Esophagus muscularis mucosa (tissue), 4 donors: ENCODE results near the gene SLC5A6.

Experiments
- CTCF ChIP-seq, 3 experiments: fragments of 200-600 bp in 2 of 3; fragments of 450-650 bp in 1 of 3; sonication (generic) in 2 of 3; IDR thresholded peaks; one replicate each; pipeline ENCODE4 v1.5.1; 2017 to 2019; ENCODE audit warnings: antibody characterized with exemption in 3 of 3, mild to moderate bottlenecking in 2 of 3, moderate library complexity in 1 of 3
- EP300 ChIP-seq: sonication (generic); formaldehyde crosslinking; IDR thresholded peaks from one replicate; pipeline ENCODE4 v1.6.1; 2017; ENCODE audit warnings: antibody characterized with exemption
- POLR2A ChIP-seq: fragments of 450-650 bp; IDR thresholded peaks from one replicate; pipeline ENCODE4 v1.6.1; 2017; ENCODE audit warnings: antibody characterized with exemption, moderate library complexity, mild to moderate bottlenecking, low read depth

DNA sequence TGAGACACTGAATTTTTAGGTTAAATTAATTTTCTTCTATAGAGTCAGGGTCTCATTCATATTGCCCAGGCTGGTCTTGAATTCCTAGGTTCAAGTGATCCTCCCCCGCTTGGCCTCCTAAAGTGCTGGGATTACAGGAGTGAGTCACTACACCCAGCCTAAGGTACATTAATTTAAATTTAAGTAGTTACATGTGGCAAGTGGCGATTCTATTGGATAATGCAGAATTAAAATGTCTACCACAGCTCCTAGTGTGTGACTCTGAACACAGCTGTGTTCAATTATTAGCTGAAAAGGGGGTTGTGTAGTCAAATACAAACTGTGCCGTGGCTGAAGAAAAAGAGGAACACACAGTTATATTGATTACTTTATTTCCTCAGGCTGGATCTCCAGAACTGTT is 2.9 kb upstream of the SLC5A6 start:
- TF ChIP-seq POLR2A (no peak), CTCF (IDR thresholded peaks at IDR 0.05) (no peak), EP300 (no peak)
